Left cardiac atrium (tissue), 4 donors: ENCODE data around the gene WAPL. TPM values are rescaled to one million over a fixed set of nuclear protein-coding genes. Genes with fewer than 3 reads are reported as not detected.
A peak's percentile ranks its signal among the peaks of the same experiment; 100 is the strongest.

Source experiments
- ATAC-seq, 2 donors: fragments of 200-7000 bp; cut with Tn5 transposase; one replicate each; pipeline ENCODE4 v1.9.1; 2020; ENCODE audit warnings: mild to moderate bottlenecking in 2 of 2, moderate library complexity in 2 of 2
- DNase-seq: peaks from one replicate; pipeline ENCODE4 v3.0.0-alpha.2; 2020
- intact Hi-C, 2 donors: fragments of 100-400 bp; cut with DNase I; formaldehyde crosslinking; loops; one replicate each; pipeline versions ENCODE4 v1.14.1 to v1.15.1; 2022 to 2023
- total RNA-seq, 2 donors: library from RNA; stranded (reverse); fragmentation: NEBNext Ultra II Directional; extraction: Animal tissue kit (Norgen Biotek cat#: 25700); gene quantifications; one replicate each; pipeline ENCODE4 v1.2.1, GENCODE V29; 2021
- donor health status: DM: no; HTN: yes; CAD: no.
- donor health status: DM: no; HTN: yes; CAD: no; lungs with severe emphysema.
- donor health status: DM: yes; HTN: yes; CAD: no.
- donor health status: Dilated cardiomyopathy.

Gene WAPL
- total RNA-seq, 2 donors from 2014 or later: 20.4 to 25.1 TPM

DNA sequence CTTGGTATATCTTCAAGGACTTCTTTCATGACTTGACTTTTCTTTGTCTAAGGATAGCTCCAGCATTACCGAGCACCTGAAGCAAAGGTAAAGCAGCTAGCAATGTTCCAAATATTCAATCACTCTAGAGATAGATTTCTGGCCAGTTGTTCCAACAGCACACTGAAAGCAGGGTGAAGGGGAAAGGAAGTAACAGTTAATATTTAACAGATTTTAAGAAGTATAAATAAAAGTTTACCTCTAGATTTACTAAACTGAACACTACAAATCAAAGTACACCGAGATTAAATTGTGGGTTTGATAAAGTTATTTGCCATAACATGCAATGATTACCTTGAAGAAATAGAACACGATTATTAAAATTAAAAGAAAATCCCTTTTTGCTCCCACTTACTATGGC lies 84.1 kb downstream of the WAPL start:
- intact Hi-C loops: no loop called here
- ATAC-seq: no peak
- DNase-seq: no peak

DNA sequence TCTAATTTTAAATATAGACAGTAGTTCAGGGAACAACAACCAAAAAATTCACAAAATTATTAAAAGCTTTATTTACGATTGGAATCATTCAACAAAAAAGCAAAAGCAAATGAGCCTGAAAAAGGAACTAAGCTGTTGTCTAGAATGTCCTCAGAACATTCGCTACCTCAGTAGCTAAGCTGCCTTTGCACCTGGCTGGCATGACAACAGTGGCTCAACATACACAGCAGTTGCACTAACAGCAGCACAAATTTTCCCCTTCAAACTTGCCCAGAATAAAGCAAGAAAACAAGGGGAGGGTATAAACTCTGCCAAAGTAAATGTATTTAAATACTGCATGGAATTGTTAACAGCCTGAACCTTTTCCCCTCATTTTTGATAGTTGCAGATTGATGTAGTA lies 84.6 kb downstream of the WAPL start:
- intact Hi-C loops: no loop called here
- DNase-seq (no peak), ATAC-seq (no peak)

DNA sequence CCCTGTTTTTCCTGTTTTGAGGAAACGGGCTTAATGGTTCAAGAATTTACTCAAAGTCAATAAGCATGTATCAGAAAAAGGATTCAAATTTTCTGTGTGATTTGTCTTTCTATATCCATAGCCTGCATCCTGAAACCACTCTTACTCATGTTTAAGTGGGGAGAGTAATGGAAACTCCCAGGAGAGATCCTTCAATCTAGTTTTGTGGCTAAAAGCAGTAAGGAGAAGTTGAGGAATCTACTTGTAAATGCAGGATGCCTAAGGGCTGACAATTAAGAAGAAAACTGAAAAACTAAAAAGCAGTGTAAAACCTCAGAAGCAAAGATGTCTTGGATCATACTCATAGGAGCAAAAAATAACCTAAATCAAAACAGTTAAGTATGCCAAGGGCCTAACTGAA lies 86.9 kb downstream of the WAPL start:
- no peak for ATAC-seq
- intact Hi-C loops: no loop called here
- no peak for DNase-seq

DNA sequence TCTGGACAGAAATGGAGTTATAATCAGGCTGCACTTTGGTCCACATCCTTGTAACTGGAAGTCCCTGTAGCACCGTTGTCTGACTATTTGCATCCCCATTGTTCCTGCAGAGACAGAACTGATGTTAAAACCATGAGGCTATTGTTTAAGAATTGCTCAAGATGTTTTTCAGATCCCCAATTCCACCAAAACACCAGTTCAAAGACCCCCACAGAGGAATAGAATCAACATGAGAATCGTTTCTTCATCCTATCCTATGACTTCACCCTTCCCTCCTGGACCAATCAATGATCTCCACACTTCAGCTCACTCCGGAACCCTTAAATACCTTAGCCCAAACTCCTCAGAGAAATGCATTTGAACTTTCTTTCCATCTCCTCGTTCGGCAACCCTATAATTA lies 97.9 kb downstream of the WAPL start:
- intact Hi-C loops: no loop called here
- ATAC-seq (no peak), DNase-seq (no peak)

DNA sequence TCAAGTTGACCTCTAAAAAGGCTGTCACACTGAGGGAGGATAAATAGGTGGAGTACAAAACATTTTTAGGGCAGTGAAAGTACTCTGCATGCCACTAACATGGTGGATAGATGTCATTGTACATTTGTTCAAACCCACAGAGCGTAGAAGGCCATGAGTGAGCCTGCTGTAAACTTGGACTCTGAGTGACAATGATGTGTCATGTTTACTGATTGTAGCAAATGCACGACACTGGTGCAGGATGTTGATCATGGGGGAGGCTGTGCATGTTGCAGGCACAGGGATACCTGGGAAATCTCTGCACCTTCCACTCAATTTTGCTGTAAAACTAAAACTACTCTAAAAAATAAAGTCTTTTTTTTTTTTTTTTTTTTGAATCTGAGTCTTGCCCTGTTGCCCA lies 102.5 kb downstream of the WAPL start:
- DNase-seq (no peak), ATAC-seq (no peak)

DNA sequence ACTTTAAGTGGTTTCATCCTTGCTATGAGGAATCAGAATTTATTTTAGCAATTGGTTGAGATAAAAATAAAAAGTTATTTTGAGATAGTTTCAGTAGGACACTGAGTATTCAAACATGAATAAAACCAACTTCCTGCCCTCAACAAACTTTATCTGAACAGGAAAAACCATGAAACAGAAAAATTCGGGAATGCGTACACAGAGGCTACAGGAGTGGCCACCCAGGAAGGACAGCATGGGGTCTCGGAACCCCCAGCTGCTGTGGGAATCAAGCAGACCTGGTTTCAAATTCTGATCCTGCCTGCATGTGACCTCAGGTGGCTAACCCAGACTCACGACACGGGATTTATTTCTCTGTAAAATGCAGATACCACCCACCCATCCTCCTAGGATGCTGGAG lies 106.0 kb downstream of the WAPL start:
- ATAC-seq (no peak), DNase-seq (no peak)
- intact Hi-C loops: no loop called here

More for the DNA sequence above, 102.5 kb downstream of the WAPL start:
- intact Hi-C loops: no loop called here

DNA sequence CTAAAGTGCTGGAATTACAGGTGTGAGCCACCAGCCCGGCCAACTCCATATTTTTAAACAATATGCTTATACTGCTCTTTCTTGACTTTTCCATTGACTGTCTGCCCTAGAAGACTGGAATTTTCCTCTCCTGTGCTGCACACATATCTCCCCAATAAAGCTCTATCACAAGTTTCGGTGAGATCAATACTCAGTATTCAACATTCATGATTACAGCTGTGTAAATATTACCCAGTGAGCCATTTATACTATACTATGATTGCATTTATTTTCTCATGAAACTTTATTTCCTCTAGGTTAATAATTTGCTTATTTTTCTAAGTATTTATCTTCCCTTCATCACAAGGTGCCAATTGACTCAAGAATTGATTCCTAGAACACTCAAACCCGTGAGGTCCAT lies 106.5 kb downstream of the WAPL start:
- DNase-seq (no peak), ATAC-seq (no peak)
- intact Hi-C loops: no loop called here

DNA sequence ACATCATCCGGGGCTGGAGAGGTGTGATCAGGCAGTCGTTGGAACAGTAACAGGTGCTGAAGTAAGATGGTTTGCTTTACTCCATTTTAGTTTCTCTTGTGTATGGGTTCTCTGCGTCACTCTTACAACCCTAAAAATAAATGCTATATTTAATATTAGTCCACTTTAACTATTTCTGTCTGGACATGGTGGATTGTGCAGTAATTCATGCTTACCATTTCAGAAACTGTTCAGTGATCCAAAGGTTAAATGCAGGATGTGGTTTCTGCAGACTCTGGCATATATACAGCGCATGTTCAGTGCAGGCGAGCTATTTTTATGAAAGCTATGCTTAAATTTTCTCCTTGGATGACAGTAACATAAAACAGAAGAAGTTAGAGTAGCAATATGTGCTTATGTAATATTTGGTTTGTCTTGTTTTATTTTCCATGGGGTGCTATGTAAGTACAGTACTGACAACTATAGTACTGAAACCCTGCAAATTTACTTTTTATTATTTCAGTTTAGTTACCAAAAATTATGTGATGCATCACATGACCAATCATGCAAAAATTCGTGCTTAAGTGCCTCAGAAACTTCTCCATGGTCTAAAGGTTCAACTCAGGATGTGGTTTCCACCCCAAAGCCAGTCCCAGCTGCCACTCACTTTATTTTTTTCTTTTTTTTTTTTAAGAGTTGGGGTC lies 108.4 kb downstream of the WAPL start:
- ATAC-seq (peak in 1 of 2 donors; percentile 51), DNase-seq (no peak)
- intact Hi-C loops: no loop called here

DNA sequence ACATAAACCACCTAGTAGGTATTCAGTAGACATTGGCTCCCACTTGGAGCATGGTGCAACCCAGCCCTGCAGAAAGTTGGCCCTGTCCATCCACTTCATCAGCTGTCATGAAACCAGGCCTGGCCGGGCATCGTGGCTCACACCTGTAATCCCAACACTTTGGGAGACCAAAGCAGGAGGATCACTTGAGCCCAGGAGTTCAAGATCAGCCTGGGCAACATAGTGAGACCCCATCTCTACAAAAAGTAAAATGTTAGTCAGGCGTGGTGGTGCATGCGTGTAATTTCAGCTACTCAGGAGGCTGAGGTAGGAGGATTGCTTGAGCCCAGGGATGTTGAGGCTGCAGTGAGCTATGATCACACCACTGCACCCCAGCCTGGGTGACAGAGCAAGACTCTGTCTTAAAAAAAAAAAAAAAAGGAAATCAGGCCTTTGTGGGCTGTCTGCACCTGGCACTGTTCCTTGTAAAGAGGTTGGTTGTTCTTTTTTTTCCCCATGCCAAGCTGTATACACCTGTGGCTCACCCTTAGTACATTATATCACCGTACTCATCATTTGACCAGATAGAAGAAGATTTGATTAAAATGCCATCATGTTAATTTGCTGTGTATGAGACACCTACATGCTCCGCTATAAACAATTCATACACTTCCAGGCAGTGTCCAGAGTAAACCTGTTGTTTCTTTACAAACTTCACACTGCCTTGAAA lies 109.6 kb downstream of the WAPL start:
- intact Hi-C loops: no loop called here
- ATAC-seq: no peak
- no peak for DNase-seq

DNA sequence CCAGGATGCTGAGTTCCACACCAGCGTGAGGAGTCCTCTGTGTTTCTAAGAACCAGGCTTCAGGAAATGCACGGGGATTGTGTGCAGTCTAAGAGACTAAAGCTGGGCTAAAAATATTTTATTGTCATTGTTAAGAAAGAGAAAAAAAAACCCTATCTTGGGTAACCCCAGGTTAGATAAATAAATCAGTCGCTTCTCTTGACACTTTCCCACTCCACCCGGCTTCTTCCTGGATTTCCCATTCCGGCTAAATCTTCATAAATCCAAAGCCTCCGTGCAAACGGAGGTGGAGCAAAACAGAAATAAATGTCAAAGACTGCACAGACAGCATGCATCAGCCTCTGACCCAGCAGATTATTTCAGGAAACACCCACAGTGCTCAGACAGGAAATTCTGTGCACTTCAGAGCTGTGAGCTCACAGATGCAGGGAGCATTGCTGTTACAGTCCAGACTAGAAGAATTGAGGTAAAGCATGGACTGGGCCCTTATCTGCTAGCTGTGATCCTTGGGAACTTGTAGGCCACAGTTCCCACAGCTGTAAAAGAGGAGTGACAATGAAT lies 110.2 kb downstream of the WAPL start:
- DNase-seq (peak; percentile 28), ATAC-seq (peak; percentile 64 to 90)
- intact Hi-C loops: no loop called here

DNA sequence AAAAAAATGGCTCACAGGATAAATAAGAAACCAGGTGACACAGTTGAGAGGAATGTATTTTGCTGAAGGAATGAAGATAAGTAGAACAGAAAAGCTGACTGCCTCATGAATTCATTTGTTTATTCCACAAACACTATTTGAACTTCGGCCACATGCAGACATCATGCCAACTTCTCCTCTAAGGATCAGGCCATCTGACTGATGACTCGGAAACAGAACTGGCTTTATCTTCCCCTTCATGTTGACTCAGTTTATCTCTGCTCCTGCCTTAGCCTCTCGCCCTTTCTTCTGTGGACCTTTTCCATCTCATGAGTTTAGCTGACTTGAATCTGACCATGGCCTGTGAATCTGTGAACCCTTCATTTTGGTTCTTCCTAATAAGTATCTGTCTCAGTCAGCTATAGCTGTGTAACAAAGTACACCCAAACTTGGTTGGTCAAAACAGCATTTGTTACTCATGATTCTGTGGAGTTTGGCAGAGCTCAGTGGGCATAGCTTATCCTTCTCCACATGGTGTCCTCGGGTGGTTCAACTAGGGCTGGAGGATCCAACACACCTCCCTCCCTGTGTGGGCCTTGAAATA lies 111.0 kb downstream of the WAPL start:
- DNase-seq (no peak), ATAC-seq (no peak)
- intact Hi-C loops: no loop called here

DNA sequence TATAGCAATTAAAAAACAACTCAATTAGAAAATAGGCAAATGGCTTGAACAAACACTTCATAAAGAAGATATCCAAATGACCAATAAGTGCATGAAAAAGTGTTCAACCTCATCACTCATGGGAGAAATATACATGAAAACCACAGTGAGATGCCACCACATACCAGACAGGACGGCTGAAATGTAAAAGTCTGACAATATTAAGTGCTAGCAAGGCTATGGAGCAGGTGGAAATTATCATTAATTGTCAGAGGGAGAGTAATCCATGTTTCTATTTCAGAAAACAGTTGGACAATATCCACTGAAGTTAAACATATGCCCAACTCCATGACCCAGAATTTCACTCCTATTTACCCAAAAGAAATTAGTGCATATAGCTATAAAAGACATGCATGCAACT lies 112.4 kb downstream of the WAPL start:
- no peak for DNase-seq
- intact Hi-C loops: no loop called here
- no peak for ATAC-seq

DNA sequence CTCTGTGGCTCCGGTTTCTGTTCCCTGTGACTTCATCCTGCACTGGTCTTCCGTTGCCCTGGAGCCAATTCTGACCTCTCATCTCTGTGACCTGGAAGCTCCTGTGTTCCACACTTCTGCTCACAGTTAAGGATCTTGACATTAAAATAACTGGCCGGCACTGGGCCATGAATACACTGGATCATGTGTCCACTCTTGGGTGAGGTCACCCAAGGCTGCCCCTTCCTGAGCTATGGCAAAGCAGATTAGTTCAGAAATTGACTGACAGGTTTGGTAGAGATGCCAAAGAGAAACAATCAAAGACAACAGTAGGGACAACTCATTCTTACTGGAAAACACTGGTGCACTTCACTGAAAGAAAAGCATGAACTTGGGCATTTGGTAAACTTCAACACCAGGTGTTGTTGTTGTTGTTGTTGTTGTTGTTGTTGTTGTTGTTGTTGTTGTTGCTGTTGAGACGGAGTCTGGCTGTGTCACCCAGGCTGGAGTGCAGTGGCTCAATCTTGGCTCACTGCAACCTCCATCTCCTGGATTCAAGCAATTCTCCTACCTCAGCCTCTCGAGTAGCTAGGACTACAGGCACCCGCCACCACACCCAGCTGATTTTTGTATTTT lies 118.3 kb downstream of the WAPL start:
- intact Hi-C loops: no loop called here
- DNase-seq: no peak
- ATAC-seq: no peak

DNA sequence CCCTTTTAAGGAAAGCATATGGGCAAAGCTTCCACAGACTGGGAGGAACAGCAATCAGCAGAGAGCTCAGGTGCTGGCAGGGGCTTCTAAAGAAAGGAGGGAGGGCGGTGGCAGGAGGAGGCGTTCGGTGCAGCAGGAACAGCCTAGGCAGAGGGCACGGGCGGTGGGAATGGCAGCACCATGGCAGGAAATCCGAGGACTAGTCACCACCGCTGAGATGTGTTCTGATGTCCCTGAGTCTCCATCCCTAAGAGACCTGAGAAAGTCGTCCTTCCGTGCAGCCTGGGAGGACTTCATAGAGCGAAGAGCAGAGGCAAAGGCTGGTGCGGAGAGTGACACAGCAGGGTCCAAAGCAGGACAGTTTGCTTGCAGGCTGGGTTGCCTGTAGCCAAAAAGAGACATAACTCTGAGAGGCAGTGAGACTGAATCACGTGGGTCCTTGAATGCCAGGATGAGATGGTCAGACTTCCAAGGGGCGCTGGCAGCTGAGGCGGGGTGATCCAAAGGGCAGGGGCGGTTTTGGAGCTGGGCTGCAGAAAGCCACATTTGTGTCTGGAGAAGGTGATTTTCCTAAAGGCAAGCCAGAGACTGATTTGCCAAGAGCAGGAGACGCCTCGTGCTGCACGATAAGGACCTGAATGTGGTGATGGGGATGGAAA lies 119.2 kb downstream of the WAPL start:
- ATAC-seq: no peak
- intact Hi-C loops: no loop called here
- DNase-seq: no peak

DNA sequence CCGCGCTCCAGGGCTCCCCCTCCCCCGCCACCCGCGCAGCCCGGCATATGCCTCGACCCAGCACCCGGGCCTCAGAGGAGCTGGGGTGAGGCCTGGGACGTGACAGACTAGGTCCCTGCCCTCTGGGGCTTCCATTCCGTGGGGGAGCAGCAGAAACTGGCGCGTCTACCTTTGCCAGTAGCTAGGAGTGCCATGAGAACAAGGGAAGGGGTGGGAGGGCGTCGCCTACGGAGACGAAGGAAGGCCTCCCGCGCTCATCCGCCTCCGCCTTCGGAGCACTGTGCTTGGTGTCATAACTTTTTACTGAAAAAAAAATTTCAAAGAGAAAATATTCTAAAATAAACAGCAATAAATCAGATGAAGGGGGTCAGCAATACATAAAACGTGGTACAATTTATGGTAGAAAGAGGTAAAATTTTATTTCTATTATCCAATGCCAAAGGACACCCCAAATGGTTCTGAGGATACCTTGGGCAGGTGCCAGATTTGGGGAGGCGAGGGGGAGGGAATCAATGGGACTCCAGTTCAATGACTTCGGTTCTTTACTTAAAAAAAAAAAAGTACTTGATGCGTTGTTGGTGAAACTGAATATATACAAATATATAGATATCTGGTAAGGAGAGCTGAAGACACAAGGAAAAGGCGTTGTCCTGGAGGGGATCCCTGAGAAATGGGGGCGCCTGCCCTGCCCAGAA lies 119.9 kb downstream of the WAPL start:
- DNase-seq: peak; percentile 42
- intact Hi-C loops: loop anchor here in 1 of 2 donors (2.0 kb wide), 1 partner anchor 183 kb away; no protein-coding TSS in a partner anchor
- ATAC-seq: peak in 1 of 2 donors; percentile 4

DNA sequence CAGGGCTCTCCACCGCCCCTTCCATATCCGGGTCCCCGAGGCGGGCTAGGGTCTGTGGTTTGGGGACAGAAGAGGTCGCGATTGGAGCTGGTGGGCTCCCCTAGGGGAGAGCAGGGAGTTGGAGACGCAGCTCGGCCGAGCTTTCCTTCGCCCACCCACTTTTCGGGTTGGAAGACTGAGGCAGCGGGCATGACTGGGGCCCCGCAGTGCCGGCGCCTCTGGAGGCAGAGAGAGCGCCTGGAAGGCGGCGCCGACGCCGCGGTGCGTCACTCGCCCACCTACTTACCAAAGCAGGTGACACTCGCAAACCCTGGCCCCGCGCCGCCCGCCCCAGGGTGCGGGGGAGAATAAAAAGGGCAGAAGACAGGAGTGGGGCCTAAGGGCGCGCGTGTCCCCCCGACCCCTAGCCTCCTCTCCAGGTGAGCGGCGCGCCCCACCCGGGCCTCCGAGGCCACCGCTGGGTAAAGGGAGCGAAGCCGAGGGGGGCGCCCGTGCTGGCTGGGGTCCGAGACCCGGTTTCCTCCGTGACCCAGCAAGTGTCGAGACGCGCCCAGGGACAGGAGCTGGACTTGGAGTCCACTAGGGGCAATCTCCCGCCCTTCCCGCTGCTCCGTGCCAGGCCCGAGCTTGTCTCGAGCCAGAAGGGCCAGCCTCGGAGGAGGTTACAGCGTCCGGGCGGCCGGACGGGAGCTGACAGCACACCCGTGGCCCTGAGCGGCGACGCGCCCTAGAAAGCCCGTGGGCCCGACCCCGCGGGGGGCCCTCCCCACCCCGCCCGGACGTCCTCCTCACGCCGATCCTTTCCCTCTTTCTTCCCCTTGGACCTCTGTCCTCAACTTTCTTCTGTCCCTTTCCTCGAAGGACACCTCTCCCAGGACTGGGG lies 120.6 kb downstream of the WAPL start:
- intact Hi-C loops: loop anchor here in 1 of 2 donors (2.0 kb wide), 1 partner anchor 184 kb away; no protein-coding TSS in a partner anchor
- DNase-seq: peak; percentile 75
- peak; percentile 28 to 47 for ATAC-seq

DNA sequence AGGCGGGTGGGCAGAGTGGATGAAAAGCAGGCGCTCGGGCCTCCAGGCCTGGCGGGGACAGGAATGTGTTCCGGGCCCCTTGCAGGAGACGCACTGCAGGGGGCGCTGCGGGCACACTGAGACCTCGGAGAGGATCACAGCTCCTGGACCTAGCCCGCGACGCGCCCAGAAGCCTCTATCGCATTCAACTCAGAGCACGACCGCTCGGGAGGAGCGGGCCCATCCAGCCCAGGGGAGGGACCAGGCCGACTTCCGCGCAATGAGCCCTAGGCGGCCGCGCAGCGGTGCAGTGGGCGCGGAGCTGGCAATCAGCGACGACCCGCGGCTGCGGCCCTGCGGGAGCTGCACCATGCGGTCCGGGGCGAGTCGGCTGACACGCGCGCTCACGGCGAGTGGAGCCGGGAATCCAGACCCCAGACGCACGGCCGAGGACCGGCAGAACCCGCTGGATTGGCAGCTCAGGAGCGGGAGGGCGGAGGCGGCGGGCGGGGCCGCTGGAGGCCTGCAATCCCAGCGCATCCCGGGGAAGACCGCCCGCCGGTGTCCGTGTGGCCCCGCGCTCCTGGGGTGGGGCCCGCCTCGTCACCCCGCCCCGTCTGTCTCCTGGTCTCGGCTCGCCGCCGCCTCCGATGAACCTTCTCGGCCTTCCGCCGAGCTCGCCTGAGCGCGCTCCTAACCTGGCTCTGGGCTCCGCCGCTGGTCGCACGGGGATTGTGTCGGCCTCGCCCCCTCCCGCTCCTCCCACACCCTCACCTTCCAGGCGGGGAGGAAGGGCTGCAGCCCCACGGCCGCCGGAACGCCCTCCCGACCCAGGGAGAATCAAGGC lies 121.5 kb downstream of the WAPL start:
- intact Hi-C loops: loop anchor here (2.0 to 5.0 kb wide), 2 partner anchors 185 to 187 kb away; no protein-coding TSS in a partner anchor
- peak; percentile 94 to 95 for ATAC-seq
- peak; percentile 96 for DNase-seq
